Measurements from ENCODE around the gene SH3BGRL. TPM values are rescaled to one million over a fixed set of nuclear protein-coding genes. Genes with fewer than 3 reads are reported as not detected.

SH3BGRL gene
- total RNA-seq, 4 donors from 2014 or later: 72.6 to 89.6 (median 79.6) TPM

DNA sequence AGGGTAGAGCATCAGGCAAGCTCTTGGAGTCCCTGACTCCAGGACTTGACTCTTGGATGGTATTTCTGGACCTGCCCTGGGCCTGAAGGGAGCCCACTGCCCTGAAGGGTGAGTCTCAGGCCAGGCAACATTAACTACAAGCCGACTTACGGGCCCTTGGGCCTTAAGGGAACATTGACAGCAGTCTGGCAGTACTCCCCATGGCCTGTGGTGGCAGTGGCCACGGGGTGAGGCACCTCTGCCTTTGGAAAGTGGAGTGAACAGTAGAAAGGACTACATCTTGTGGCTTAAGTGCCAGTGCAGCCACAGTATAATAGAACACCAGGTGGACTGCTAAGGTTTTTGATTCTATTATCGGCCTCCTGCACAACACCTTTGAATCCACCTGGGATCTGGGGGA lies 36.3 kb downstream of the SH3BGRL start:
- Histone ChIP-seq H3K4me3 (no peak overlapping the region), H3K4me1 (peaks cover 7% of the 10 kb centered on the region), H3K27ac (no peak overlapping the region), H3K9me3 (no peaks in the 10 kb centered on the region), H3K36me3 (no peaks in the 10 kb centered on the region), H3K27me3 (no peaks in the 10 kb centered on the region)
- DNase-seq (ENCODE audit: low spot score in 2 of 2): no peak
- WGBS: 67% methylated on average over 3 of the region's 4 CpGs
- TF ChIP-seq POLR2AphosphoS5 (IDR thresholded peaks at IDR 0.05): no peak
- TF ChIP-seq, protein P1, sequence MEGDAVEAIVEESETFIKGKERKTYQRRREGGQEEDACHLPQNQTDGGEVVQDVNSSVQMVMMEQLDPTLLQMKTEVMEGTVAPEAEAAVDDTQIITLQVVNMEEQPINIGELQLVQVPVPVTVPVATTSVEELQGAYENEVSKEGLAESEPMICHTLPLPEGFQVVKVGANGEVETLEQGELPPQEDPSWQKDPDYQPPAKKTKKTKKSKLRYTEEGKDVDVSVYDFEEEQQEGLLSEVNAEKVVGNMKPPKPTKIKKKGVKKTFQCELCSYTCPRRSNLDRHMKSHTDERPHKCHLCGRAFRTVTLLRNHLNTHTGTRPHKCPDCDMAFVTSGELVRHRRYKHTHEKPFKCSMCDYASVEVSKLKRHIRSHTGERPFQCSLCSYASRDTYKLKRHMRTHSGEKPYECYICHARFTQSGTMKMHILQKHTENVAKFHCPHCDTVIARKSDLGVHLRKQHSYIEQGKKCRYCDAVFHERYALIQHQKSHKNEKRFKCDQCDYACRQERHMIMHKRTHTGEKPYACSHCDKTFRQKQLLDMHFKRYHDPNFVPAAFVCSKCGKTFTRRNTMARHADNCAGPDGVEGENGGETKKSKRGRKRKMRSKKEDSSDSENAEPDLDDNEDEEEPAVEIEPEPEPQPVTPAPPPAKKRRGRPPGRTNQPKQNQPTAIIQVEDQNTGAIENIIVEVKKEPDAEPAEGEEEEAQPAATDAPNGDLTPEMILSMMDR (IDR thresholded peaks at IDR 0.05): no peak
- no peak for TF ChIP-seq POLR2A (IDR thresholded peaks at IDR 0.05)
- no peak for TF ChIP-seq EP300 (IDR thresholded peaks at IDR 0.05)

DNA sequence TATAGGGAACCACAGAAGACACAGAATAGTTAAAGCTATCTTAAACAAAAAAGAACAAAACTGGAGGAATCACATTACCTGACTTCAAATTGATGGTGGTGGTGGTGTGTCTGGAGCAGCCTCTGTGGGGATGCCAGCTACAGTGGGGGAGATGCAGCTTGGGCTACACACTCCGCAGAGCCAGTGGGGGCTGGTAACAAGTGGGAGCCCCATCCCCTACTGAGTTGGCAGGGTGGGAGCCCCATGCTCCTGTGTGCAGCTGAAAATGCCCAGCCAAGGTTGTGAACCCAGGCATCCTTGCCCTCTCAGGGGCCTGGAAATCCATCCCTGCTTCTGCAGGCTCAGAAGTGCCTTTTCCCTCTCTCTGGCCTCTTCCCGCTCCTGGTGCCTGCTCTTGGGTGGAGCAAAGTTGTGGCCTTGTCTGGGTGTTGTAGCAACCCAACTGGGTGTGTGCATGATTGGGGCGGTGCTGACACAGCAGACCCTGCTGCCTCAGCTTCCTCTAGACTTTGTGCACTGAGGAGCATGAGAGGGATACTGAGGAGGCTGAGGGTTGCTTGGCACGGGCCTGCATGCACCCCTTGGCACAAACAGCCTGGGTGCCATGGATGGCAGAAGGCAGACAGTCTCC lies 38.9 kb downstream of the SH3BGRL start:
- TF ChIP-seq POLR2AphosphoS5 (IDR thresholded peaks at IDR 0.05) (no peak), POLR2A (IDR thresholded peaks at IDR 0.05) (no peak), EP300 (IDR thresholded peaks at IDR 0.05) (no peak)
- TF ChIP-seq, protein P1 (IDR thresholded peaks at IDR 0.05): no peak
- no peak overlapping the region for H3K27ac ChIP-seq
- peaks cover 7% of the 10 kb centered on the region for H3K4me1 ChIP-seq
- no peaks in the 10 kb centered on the region for H3K36me3 ChIP-seq
- H3K4me3 ChIP-seq: no peak overlapping the region
- 66% methylated on average over 4 of the region's 4 CpGs for WGBS
- H3K9me3 ChIP-seq: no peaks in the 10 kb centered on the region
- no peak for DNase-seq (ENCODE audit: low spot score in 2 of 2)
- no peaks in the 10 kb centered on the region for H3K27me3 ChIP-seq

DNA sequence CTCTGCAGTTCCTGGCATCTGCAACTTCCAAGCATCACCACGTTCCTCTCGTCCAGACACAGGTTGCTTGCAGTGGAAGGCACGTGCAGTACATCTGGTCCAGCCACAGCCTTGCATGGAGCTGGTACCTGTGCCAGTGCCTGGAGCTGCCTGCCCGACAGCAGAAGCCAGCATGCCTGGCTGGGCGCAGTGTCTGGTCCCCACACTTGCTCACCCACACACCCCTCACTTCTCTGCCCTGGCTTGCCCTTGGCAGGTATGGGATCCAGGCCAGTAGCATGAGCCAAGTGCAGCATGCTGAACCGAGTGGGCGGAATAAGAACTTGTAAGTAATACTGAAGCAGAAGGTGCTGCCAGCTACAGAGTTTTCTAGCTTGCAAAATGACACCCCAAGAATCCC lies 39.9 kb downstream of the SH3BGRL start:
- H3K36me3 ChIP-seq: no peaks in the 10 kb centered on the region
- 59% methylated on average over 7 of the region's 7 CpGs for WGBS
- H3K9me3 ChIP-seq: no peaks in the 10 kb centered on the region
- no peak for TF ChIP-seq POLR2A (IDR thresholded peaks at IDR 0.05)
- TF ChIP-seq POLR2AphosphoS5 (IDR thresholded peaks at IDR 0.05): no peak
- TF ChIP-seq, protein P1 (IDR thresholded peaks at IDR 0.05): no peak
- TF ChIP-seq EP300 (IDR thresholded peaks at IDR 0.05): no peak
- no peak overlapping the region for H3K4me3 ChIP-seq
- no peak overlapping the region for H3K27ac ChIP-seq
- H3K27me3 ChIP-seq: no peaks in the 10 kb centered on the region
- no peak for DNase-seq (ENCODE audit: low spot score in 2 of 2)
- peaks cover 7% of the 10 kb centered on the region for H3K4me1 ChIP-seq

DNA sequence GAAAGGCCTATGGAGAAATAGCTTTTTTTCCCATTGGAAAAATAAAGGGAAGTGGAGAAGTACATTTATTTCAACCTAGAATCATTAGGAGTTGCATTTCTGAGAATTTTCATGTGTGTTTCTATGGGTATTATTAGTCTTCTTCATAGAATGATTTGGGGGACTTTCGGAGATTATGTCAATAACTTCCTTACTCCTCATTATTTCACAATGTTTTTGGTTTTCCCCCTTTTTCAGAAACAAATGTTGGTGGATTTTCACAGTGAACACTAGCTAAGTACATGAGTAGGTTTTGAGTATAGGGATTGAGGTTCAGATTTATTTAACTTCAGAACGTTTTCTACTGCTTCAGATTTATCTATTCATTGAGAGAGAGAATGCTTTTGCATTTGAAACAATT lies 54.0 kb downstream of the SH3BGRL start:
- WGBS: 50% methylated on average over 2 of the region's 2 CpGs
- no peak overlapping the region for H3K27ac ChIP-seq
- H3K9me3 ChIP-seq: no peaks in the 10 kb centered on the region
- H3K36me3 ChIP-seq: no peaks in the 10 kb centered on the region
- TF ChIP-seq POLR2A (IDR thresholded peaks at IDR 0.05): no peak
- no peak overlapping the region for H3K4me3 ChIP-seq
- H3K27me3 ChIP-seq: no peaks in the 10 kb centered on the region
- no peak for DNase-seq (ENCODE audit: low spot score in 2 of 2)
- H3K4me1 ChIP-seq: peaks cover 4% of the 10 kb centered on the region

DNA sequence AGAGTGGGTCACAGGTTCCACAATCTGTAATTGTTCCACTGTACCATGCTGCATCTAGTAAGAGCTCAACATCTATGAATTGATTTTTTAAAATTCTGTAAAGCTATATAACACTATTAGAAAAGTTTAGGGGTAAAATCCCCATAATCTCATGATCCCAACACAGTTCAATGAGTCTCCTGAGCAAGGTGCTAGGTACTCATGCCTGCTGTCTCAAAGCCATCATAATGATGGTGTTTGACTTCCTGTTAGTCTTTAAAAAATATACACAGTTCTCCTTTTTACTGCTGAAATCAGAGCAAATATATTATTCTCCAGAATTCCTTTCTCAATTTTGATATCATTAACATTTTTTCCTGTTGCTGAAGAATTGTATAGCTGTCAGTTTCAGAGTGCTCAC lies 55.9 kb downstream of the SH3BGRL start:
- H3K9me3 ChIP-seq: no peaks in the 10 kb centered on the region
- no peak overlapping the region for H3K27ac ChIP-seq
- no peaks in the 10 kb centered on the region for H3K27me3 ChIP-seq
- TF ChIP-seq POLR2A (IDR thresholded peaks at IDR 0.05) (no peak), POLR2AphosphoS5 (IDR thresholded peaks at IDR 0.05) (no peak), EP300 (IDR thresholded peaks at IDR 0.05) (no peak)
- TF ChIP-seq, protein P1 (IDR thresholded peaks at IDR 0.05): no peak
- H3K36me3 ChIP-seq: no peaks in the 10 kb centered on the region
- DNase-seq (ENCODE audit: low spot score in 2 of 2): no peak
- H3K4me1 ChIP-seq: peaks cover 8% of the 10 kb centered on the region
- no peak overlapping the region for H3K4me3 ChIP-seq
